Measurements from ENCODE around the gene ZNF385A. TPM values are rescaled to one million over a fixed set of nuclear protein-coding genes. Genes with fewer than 3 reads are reported as not detected.

ZNF385A gene
- polyA plus RNA-seq (2013, experiment 1 of 2), result 15.0 TPM
- 23.6 TPM for polyA plus RNA-seq (2013, experiment 2 of 2)

- H3K27ac ChIP-seq (ENCODE audit: low read depth, low read length), result peak within 1 kb of the TSS; percentile 37; the same call in 1 of the 2 replicates
- H3K9ac ChIP-seq (ENCODE audit: low read depth, low read length), result 0 out of 2 replicates have a peak within 1 kb of the TSS, but pooled peaks have one; percentile 17
- H3K27me3 ChIP-seq (ENCODE audit: insufficient read depth, low read length), result no peaks in the 10 kb centered on the region
- H3K4me3 ChIP-seq (ENCODE audit: low read length), result peak within 1 kb of the TSS; percentile 26; the same call in 1 of the 2 replicates
- H3K36me3 ChIP-seq (ENCODE audit: insufficient read depth, low read length), result peaks cover 4% of the 10 kb centered on the region; the same call in 1 of the 2 replicates
- peaks cover 56% of the 10 kb centered on the region for H3K4me1 ChIP-seq (ENCODE audit: insufficient read depth, low read length)
- H3K9me3 ChIP-seq (ENCODE audit: insufficient read depth, low read depth, low read length), result no peaks in the 10 kb centered on the region
- 82% methylated on average over 1 of the region's 1 CpG for WGBS
Measured at GRCh38 chr12:54384591-54385041, at the start of gene ZNF385A. Gene ZNF385A (minus strand): TSS chr12:54384733. CDS start chr12:54384514, 219 bp downstream.

DNA sequence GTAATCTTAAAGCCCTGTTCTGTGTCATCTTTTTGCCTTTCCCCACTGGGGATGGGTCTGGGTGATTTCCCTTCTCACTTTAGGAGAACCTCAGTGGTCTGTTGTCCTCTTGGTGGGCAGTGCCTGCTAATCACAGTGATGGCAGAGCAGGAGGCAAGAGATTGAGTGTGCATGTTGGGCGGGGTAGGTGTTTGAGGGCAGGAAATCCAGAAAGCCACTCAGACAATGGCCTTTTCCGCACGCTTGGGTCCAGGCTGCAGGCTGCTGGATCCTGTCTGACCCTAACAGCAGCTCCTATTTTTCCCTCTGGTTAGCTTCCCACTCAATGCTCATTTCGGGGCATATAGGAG lies 48.3 kb upstream of the ZNF385A start:
- WGBS, result 92% methylated on average over 4 of the region's 4 CpGs
- H3K4me3 ChIP-seq (ENCODE audit: low read length), result no peak overlapping the region

GRCh38 chr12:54431911-54432814 lies 47.6 kb upstream of the ZNF385A start:
- Histone ChIP-seq H3K9ac (ENCODE audit: low read depth, low read length) (peak overlapping the region; percentile 18; the same call in 1 of the 2 replicates), H3K27me3 (ENCODE audit: insufficient read depth, low read length) (peaks cover 28% of the 10 kb centered on the region), H3K9me3 (ENCODE audit: insufficient read depth, low read depth, low read length) (no peaks in the 10 kb centered on the region), H3K4me3 (ENCODE audit: low read length) (peak overlapping the region; percentile 14), H3K36me3 (ENCODE audit: insufficient read depth, low read length) (no peaks in the 10 kb centered on the region), H3K4me1 (ENCODE audit: insufficient read depth, low read length) (peaks cover 33% of the 10 kb centered on the region), H3K27ac (ENCODE audit: low read depth, low read length) (peak overlapping the region; percentile 39)
- WGBS, result 39% methylated on average over 9 of the region's 9 CpGs

More for the DNA sequence above, 48.3 kb upstream of the ZNF385A start:
- Histone ChIP-seq H3K27me3 (ENCODE audit: insufficient read depth, low read length) (peaks cover 28% of the 10 kb centered on the region), H3K27ac (ENCODE audit: low read depth, low read length) (no peak overlapping the region), H3K4me1 (ENCODE audit: insufficient read depth, low read length) (peaks cover 31% of the 10 kb centered on the region), H3K36me3 (ENCODE audit: insufficient read depth, low read length) (no peaks in the 10 kb centered on the region), H3K9me3 (ENCODE audit: insufficient read depth, low read depth, low read length) (no peaks in the 10 kb centered on the region), H3K9ac (ENCODE audit: low read depth, low read length) (no peak overlapping the region)

GRCh38 chr12:54430471-54431069 lies 46.0 kb upstream of the ZNF385A start:
- Histone ChIP-seq H3K9ac (ENCODE audit: low read depth, low read length) (no peak overlapping the region), H3K4me1 (ENCODE audit: insufficient read depth, low read length) (peaks cover 33% of the 10 kb centered on the region), H3K27ac (ENCODE audit: low read depth, low read length) (no peak overlapping the region), H3K4me3 (ENCODE audit: low read length) (no peak overlapping the region), H3K9me3 (ENCODE audit: insufficient read depth, low read depth, low read length) (no peaks in the 10 kb centered on the region), H3K36me3 (ENCODE audit: insufficient read depth, low read length) (no peaks in the 10 kb centered on the region), H3K27me3 (ENCODE audit: insufficient read depth, low read length) (peaks cover 34% of the 10 kb centered on the region)
- 94% methylated on average over 5 of the region's 5 CpGs for WGBS

DNA sequence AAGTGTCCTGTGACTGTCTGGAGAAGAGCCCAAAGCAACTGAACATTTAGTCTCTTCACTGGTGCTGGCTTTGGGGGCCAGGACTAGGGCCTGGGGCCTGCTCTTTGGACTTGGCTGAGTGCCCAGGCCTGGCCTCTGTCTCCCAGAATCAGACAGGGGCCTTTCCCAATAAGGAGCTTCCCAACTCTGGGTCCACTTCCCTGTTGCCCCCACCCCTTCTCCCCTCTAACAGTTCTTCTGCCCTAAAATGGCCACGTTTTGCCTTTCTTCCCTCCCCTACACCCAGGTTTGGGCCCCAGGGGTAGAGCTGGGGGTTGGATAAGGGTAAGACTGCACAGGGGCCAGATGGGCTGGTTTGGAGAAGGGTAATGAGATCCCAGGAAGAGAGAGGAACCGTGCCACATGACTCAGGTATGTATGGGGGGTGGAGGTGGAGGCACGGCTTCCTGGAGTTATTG lies 44.5 kb upstream of the ZNF385A start:
- Histone ChIP-seq H3K9me3 (ENCODE audit: insufficient read depth, low read depth, low read length) (no peaks in the 10 kb centered on the region), H3K36me3 (ENCODE audit: insufficient read depth, low read length) (no peaks in the 10 kb centered on the region), H3K27me3 (ENCODE audit: insufficient read depth, low read length) (peaks cover 38% of the 10 kb centered on the region), H3K27ac (ENCODE audit: low read depth, low read length) (no peak overlapping the region), H3K4me1 (ENCODE audit: insufficient read depth, low read length) (peaks cover 33% of the 10 kb centered on the region), H3K9ac (ENCODE audit: low read depth, low read length) (no peak overlapping the region), H3K4me3 (ENCODE audit: low read length) (no peak overlapping the region)
- WGBS, result 78% methylated on average over 1 of the region's 3 CpGs

DNA sequence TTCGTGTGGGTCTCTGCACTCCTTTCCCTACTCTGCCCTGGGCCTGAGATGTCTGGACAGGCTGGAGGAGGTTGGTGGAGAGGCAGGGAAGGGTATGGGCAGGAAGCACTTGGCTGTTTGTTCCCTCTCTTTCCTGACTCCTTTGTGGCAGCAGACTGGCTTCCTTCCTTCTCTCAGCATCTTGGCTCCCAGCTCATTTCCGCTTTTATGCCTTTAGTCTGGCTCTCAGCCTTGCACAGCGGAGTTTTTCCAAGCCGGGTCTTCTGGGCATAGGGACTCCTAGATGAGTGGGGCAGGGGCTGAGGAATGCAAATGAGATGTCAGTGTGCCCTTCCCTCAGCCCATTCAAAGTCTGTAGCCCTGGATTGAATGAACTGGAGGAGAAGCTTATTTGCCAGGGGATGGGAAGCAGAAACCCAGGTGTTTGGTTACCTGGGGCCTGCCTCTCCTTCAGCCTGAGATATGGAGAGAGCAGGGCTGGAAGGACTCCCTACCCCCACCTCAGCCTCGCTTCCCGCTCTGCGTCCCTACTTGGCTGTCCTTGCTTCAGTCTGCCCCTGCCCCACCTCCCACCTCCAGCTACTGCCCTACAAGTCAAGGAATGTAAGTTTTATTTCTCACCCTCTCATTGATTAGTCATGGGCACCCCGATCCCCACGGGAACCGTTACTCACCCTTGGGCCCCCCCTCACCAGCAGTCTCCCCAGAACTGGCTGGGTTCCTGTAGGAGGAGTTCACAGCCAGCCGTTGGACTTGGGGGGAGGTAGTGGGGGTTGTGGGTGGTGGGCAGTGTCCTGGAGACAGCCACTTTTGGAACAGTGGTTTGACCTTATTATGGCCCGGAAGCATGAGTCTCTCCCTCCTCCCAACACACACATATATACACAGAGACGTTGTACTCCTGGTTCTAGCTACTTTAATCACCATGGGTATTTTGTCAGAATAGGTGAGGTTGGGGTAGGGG lies 43.8 kb upstream of the ZNF385A start:
- H3K4me3 ChIP-seq (ENCODE audit: low read length), result no peak overlapping the region
- H3K4me1 ChIP-seq (ENCODE audit: insufficient read depth, low read length), result peaks cover 33% of the 10 kb centered on the region
- no peak overlapping the region for H3K9ac ChIP-seq (ENCODE audit: low read depth, low read length)
- peaks cover 35% of the 10 kb centered on the region for H3K27me3 ChIP-seq (ENCODE audit: insufficient read depth, low read length)
- no peak overlapping the region for H3K27ac ChIP-seq (ENCODE audit: low read depth, low read length)
- H3K9me3 ChIP-seq (ENCODE audit: insufficient read depth, low read depth, low read length), result no peaks in the 10 kb centered on the region
- 66% methylated on average over 13 of the region's 13 CpGs for WGBS
- H3K36me3 ChIP-seq (ENCODE audit: insufficient read depth, low read length), result no peaks in the 10 kb centered on the region

- no peaks in the 10 kb centered on the region for H3K36me3 ChIP-seq (ENCODE audit: insufficient read depth, low read length)
- H3K4me1 ChIP-seq (ENCODE audit: insufficient read depth, low read length), result peaks cover 22% of the 10 kb centered on the region
- peaks cover 31% of the 10 kb centered on the region for H3K27me3 ChIP-seq (ENCODE audit: insufficient read depth, low read length)
- H3K27ac ChIP-seq (ENCODE audit: low read depth, low read length), result no peak overlapping the region
- H3K9ac ChIP-seq (ENCODE audit: low read depth, low read length), result no peak overlapping the region
- no peak overlapping the region for H3K4me3 ChIP-seq (ENCODE audit: low read length)
- 85% methylated on average over 4 of the region's 4 CpGs for WGBS
- H3K9me3 ChIP-seq (ENCODE audit: insufficient read depth, low read depth, low read length), result no peaks in the 10 kb centered on the region
Measured at GRCh38 chr12:54427106-54427505, 42.6 kb upstream of the ZNF385A start.

GRCh38 chr12:54426690-54427089 lies 42.2 kb upstream of the ZNF385A start:
- no peaks in the 10 kb centered on the region for H3K9me3 ChIP-seq (ENCODE audit: insufficient read depth, low read depth, low read length)
- no peak overlapping the region for H3K4me3 ChIP-seq (ENCODE audit: low read length)
- peaks cover 36% of the 10 kb centered on the region for H3K27me3 ChIP-seq (ENCODE audit: insufficient read depth, low read length)
- H3K27ac ChIP-seq (ENCODE audit: low read depth, low read length), result no peak overlapping the region
- 94% methylated on average over 3 of the region's 3 CpGs for WGBS
- H3K9ac ChIP-seq (ENCODE audit: low read depth, low read length), result no peak overlapping the region
- no peaks in the 10 kb centered on the region for H3K36me3 ChIP-seq (ENCODE audit: insufficient read depth, low read length)
- H3K4me1 ChIP-seq (ENCODE audit: insufficient read depth, low read length), result peaks cover 18% of the 10 kb centered on the region

- Histone ChIP-seq H3K4me3 (ENCODE audit: low read length) (no peak overlapping the region), H3K27me3 (ENCODE audit: insufficient read depth, low read length) (peaks cover 38% of the 10 kb centered on the region), H3K4me1 (ENCODE audit: insufficient read depth, low read length) (peaks cover 21% of the 10 kb centered on the region), H3K9me3 (ENCODE audit: insufficient read depth, low read depth, low read length) (no peaks in the 10 kb centered on the region), H3K27ac (ENCODE audit: low read depth, low read length) (no peak overlapping the region), H3K9ac (ENCODE audit: low read depth, low read length) (no peak overlapping the region), H3K36me3 (ENCODE audit: insufficient read depth, low read length) (no peaks in the 10 kb centered on the region)
- 27% methylated on average over 2 of the region's 2 CpGs for WGBS
Measured at GRCh38 chr12:54425702-54426101, 41.2 kb upstream of the ZNF385A start.

- Histone ChIP-seq H3K9me3 (ENCODE audit: insufficient read depth, low read depth, low read length) (no peaks in the 10 kb centered on the region), H3K9ac (ENCODE audit: low read depth, low read length) (no peak overlapping the region), H3K27me3 (ENCODE audit: insufficient read depth, low read length) (peaks cover 28% of the 10 kb centered on the region), H3K4me1 (ENCODE audit: insufficient read depth, low read length) (peaks cover 28% of the 10 kb centered on the region), H3K27ac (ENCODE audit: low read depth, low read length) (no peak overlapping the region), H3K4me3 (ENCODE audit: low read length) (no peak overlapping the region), H3K36me3 (ENCODE audit: insufficient read depth, low read length) (no peaks in the 10 kb centered on the region)
- 83% methylated on average over 2 of the region's 3 CpGs for WGBS
Measured at GRCh38 chr12:54424224-54424623, 39.7 kb upstream of the ZNF385A start.

Data from HUES64 (cell line).